Ascending aorta (tissue), 2 donors: ENCODE data around the gene GALNT16. TPM values are rescaled to one million over a fixed set of nuclear protein-coding genes. Genes with fewer than 3 reads are reported as not detected.

ENCODE experiments used
- DNase-seq, 2 donors: peaks; one replicate each; pipeline ENCODE4 v3.0.0-alpha.2; 2019; ENCODE audit warnings: low spot score in 2 of 2
- H3K27ac ChIP-seq, 2 donors: fragments of 200-600 bp; sonication (generic); one replicate each; pipeline ENCODE4 v1.5.1; 2016 to 2017; ENCODE audit warnings: mild to moderate bottlenecking in 1 of 2
- H3K27me3 ChIP-seq: fragments of 200-600 bp; sonication (generic); one replicate; pipeline ENCODE4 v1.5.1; 2017
- H3K36me3 ChIP-seq, 2 donors: fragments of 200-600 bp; sonication (generic); one replicate each; pipeline ENCODE4 v1.5.1; 2016
- H3K4me1 ChIP-seq, 2 donors: fragments of 200-600 bp; sonication (generic); one replicate each; pipeline ENCODE4 v1.5.1; 2016 to 2017; ENCODE audit warnings: mild to moderate bottlenecking in 1 of 2
- H3K4me3 ChIP-seq, 2 donors: fragments of 200-600 bp; sonication (generic); one replicate each; pipeline ENCODE4 v1.5.1; 2016 to 2017; ENCODE audit warnings: mild to moderate bottlenecking in 1 of 2
- H3K9me3 ChIP-seq, 2 donors: fragments of 200-600 bp; sonication (generic); one replicate each; pipeline ENCODE4 v1.5.1; 2016
- CTCF ChIP-seq, 3 experiments: fragments of 200-600 bp in 2 of 3; fragments of 450-650 bp in 1 of 3; sonication (generic) in 2 of 3; IDR thresholded peaks; one replicate each; pipeline ENCODE4 v1.5.1; 2016 to 2019; ENCODE audit warnings: antibody characterized with exemption in 3 of 3, mild to moderate bottlenecking in 1 of 3, moderate library complexity in 1 of 3
- intact Hi-C: fragments of 100-400 bp; cut with DNase I; formaldehyde crosslinking; loops from one replicate; pipeline ENCODE4 v1.15.1; 2023
- total RNA-seq: library from RNA; depleted of rRNA; stranded (reverse); fragments of >200 nt; gene quantifications from one replicate; pipeline ENCODE4 v1.1.0, GENCODE V29; 2016

The GALNT16 gene
- total RNA-seq, 1 donor from 2014 or later: 38.0 TPM

GRCh38 chr14:69303086-69303485 is 43.1 kb downstream of the GALNT16 start:
- Histone ChIP-seq H3K4me1 (peaks cover 0 to 10% of the 10 kb centered on the region in 2 donors), H3K27ac (no peak overlapping the region), H3K9me3 (no peaks in the 10 kb centered on the region), H3K4me3 (no peak overlapping the region), H3K36me3 (no peaks in the 10 kb centered on the region), H3K27me3 (no peaks in the 10 kb centered on the region)
- no peak for TF ChIP-seq CTCF (IDR thresholded peaks at IDR 0.05)
- peak in 1 of 2 donors; percentile 27 for DNase-seq
- intact Hi-C loops: no loop called here

GRCh38 chr14:69312608-69313007 is 52.6 kb downstream of the GALNT16 start:
- Histone ChIP-seq H3K4me3 (no peak overlapping the region), H3K36me3 (no peaks in the 10 kb centered on the region), H3K4me1 (peaks cover 0 to 5% of the 10 kb centered on the region in 2 donors), H3K9me3 (no peaks in the 10 kb centered on the region), H3K27ac (no peak overlapping the region), H3K27me3 (no peaks in the 10 kb centered on the region)
- TF ChIP-seq CTCF (IDR thresholded peaks at IDR 0.05): no peak
- intact Hi-C loops: no loop called here
- DNase-seq: no peak

GRCh38 chr14:69313176-69313575 is 53.2 kb downstream of the GALNT16 start:
- TF ChIP-seq CTCF (IDR thresholded peaks at IDR 0.05): no peak
- no peak for DNase-seq
- Histone ChIP-seq H3K4me3 (no peak overlapping the region), H3K9me3 (no peaks in the 10 kb centered on the region), H3K27ac (no peak overlapping the region), H3K36me3 (no peaks in the 10 kb centered on the region), H3K4me1 (peaks cover 0 to 7% of the 10 kb centered on the region in 2 donors), H3K27me3 (no peaks in the 10 kb centered on the region)
- intact Hi-C loops: no loop called here

- Histone ChIP-seq H3K27me3 (no peaks in the 10 kb centered on the region), H3K36me3 (no peaks in the 10 kb centered on the region), H3K9me3 (no peaks in the 10 kb centered on the region), H3K4me1 (peaks cover 0 to 7% of the 10 kb centered on the region in 2 donors), H3K4me3 (no peak overlapping the region), H3K27ac (no peak overlapping the region)
- peak in 1 of 2 donors; percentile 56 for DNase-seq
- intact Hi-C loops: no loop called here
- TF ChIP-seq CTCF (IDR thresholded peaks at IDR 0.05): no peak
Observed at GRCh38 chr14:69314327-69314726, 54.4 kb downstream of the GALNT16 start.

DNA sequence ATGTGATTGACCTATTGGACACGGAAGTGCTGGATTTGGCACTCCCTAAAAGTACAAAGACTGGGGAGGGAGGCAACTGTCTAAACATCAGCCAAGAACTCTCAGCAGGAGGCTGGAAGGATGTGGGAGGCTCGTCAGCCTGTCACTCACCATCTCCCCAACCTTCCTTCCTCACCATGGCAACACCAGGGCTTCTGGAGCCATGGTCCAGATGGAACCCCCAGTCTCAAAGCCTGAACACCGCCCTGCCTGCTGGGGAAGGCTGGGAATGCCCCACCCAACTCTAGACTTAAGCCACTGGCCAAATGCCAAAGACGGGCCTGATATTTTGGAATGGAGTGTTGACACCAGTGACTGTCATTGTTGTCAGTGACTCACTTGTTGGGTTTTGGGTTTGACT is 55.3 kb downstream of the GALNT16 start:
- Histone ChIP-seq H3K4me3 (no peak overlapping the region), H3K4me1 (peaks cover 0 to 7% of the 10 kb centered on the region in 2 donors), H3K9me3 (no peaks in the 10 kb centered on the region), H3K27ac (no peak overlapping the region), H3K27me3 (no peaks in the 10 kb centered on the region), H3K36me3 (no peaks in the 10 kb centered on the region)
- no peak for TF ChIP-seq CTCF (IDR thresholded peaks at IDR 0.05)
- intact Hi-C loops: loop anchor here (5.0 kb wide), 1 partner anchor 42 kb away; no protein-coding TSS in a partner anchor
- peak in 1 of 2 donors; percentile 41 for DNase-seq
